LNCAP (cell line): Measurements from ENCODE around the gene CNOT2.

Source experiments
- TF ChIP-seq, protein P1 (sequence below): fragments of 450-650 bp; IDR thresholded peaks from 2 replicates; pipeline ENCODE4 v1.5.1; 2017; ENCODE audit warnings: mild to moderate bottlenecking

The CNOT2 gene

DNA sequence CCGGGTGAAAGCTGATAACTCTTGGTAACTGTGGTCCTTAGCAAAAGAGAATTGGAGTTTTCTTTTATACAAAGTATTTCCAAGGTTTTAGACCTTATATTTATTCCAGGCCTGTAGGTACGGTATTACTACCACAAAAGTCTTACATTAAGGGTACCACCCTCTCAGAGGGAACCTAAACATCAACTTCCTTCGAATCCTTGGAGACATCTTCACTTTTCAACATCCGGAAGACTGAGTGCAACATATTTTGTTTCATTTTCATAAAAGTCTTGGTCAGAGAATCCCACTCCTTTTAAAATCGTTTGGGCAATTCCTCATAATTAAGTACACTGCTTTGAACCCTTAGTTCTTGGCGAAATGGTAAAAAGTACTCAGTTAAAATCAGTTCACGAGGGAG is 1.2 kb downstream of the CNOT2 start:
- TF ChIP-seq, protein P1, sequence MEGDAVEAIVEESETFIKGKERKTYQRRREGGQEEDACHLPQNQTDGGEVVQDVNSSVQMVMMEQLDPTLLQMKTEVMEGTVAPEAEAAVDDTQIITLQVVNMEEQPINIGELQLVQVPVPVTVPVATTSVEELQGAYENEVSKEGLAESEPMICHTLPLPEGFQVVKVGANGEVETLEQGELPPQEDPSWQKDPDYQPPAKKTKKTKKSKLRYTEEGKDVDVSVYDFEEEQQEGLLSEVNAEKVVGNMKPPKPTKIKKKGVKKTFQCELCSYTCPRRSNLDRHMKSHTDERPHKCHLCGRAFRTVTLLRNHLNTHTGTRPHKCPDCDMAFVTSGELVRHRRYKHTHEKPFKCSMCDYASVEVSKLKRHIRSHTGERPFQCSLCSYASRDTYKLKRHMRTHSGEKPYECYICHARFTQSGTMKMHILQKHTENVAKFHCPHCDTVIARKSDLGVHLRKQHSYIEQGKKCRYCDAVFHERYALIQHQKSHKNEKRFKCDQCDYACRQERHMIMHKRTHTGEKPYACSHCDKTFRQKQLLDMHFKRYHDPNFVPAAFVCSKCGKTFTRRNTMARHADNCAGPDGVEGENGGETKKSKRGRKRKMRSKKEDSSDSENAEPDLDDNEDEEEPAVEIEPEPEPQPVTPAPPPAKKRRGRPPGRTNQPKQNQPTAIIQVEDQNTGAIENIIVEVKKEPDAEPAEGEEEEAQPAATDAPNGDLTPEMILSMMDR, result no peak

- TF ChIP-seq, protein P1, result no peak
Observed at GRCh38 chr12:70245458-70245857, 2.2 kb downstream of the CNOT2 start.

DNA sequence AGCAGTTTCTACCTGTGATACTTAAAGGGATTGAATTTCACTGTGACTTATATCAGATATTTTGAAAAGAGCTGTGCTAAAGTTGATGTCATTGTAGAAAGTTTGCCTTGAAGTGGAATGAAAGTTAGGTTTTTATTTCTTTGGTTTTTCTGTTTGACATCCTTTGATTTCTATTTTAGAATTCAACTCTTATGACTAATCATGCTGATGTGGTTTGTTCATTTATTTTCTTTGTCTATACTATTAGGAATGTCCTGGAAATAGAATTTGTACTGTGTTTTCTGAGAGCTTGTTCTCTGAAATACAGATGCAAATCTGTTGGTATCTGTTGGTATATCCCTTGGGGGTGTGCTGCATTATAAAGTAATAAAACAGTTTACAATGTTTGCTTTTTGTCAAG is 3.3 kb downstream of the CNOT2 start:
- TF ChIP-seq, protein P1, result no peak

DNA sequence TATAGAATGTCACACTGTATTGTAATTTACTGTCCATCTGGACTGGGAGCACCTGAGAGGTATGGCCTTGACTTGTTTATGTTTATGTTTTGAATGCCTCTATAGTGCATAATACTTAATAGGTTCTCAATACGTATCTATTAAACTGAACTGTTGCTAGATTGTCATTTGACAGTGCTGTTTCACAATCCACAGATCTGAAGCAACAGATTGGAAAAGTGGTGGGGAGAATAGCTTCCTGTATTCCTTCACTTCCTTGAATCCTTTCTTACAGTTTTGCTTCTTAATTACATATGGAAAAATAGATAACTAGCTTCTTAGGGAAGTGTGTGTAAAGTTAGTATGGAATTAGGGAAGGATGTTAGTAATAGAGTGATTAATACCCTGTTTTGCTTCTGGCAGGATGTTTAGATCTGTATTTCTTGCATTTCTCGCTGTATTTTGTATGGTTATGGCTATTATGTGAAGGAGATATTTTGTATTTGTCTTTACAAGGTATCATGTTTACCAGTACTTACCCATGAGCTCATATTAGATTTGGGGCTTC is 4.5 kb downstream of the CNOT2 start:
- TF ChIP-seq, protein P1, result no peak

GRCh38 chr12:70248876-70249275 is 5.6 kb downstream of the CNOT2 start:
- TF ChIP-seq, protein P1, result no peak

GRCh38 chr12:70249903-70250302 is 6.7 kb downstream of the CNOT2 start:
- TF ChIP-seq, protein P1, result no peak

DNA sequence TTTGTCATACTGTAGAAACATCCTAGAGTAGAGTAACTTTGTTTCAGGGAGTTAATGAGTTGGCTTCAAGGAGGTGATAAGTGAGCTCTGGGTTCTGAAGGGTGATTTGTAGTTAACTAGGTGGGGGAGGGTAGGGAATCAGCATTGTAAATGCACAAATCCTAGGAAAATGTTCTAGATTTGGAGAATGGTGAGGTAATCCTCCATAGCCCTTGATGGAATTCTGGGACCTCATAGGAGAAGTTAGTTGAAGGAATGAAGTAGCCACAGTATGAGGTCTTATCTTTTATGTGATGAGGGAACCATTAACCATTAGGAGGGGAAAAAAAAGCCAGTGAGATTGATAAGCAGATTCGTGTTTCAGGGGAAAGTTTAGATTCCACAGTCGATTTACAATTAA is 8.0 kb downstream of the CNOT2 start:
- TF ChIP-seq, protein P1, result no peak

GRCh38 chr12:70251661-70252060 is 8.4 kb downstream of the CNOT2 start:
- TF ChIP-seq, protein P1, result no peak
